ENCODE measurements around the gene EML6. TPM values are rescaled to one million over a fixed set of nuclear protein-coding genes. Genes with fewer than 3 reads are reported as not detected.
A peak's percentile ranks its signal among the peaks of the same experiment; 100 is the strongest.

The EML6 gene
- total RNA-seq, 1 experiment from 2014 or later, result 0.20 TPM

DNA sequence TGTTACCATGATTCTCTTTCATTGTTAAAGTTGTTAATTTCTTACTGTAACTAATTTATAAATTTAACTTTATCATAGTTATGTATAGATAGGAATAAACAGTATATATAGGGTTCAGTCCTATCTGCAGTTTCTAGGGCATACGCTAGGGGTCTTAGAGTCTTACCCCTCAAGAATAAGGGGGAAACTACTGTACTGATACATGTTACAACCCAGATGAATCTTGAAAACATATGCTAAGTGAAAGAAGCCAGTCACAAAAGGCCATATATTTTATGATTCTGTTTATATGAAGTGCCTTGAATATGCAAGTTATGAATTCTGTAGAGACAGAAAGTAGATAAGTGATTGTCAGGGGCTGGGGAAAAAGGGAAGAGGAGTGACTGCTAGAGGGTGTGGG lies 274.4 kb downstream of the EML6 start:
- DNase-seq (ENCODE audit: low spot score), result no peak
- in situ Hi-C loops (cut with HindIII; ENCODE audit: low sequenced_read_pairs), result no loop called here

DNA sequence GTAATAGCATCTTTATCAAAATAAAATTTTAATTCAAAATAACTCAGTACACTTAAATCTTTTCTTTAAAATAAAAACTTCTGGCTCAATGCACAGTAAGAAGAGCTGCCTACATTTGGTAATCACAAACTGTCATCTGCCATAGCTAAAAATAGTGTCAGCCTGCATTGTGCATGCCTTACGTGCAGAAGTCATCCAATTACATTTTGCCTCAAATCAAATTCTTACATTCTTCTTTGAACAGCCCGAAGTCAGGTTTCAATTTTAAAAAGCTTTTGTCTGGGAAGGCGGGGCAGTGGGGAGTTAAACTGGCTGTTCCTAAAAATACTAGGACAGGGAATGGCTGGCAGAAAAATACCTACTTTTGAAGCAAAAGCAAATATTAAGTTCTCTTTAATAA lies 275.7 kb downstream of the EML6 start:
- in situ Hi-C loops (cut with HindIII; ENCODE audit: low sequenced_read_pairs), result no loop called here
- DNase-seq (ENCODE audit: low spot score), result peak; percentile 76

DNA sequence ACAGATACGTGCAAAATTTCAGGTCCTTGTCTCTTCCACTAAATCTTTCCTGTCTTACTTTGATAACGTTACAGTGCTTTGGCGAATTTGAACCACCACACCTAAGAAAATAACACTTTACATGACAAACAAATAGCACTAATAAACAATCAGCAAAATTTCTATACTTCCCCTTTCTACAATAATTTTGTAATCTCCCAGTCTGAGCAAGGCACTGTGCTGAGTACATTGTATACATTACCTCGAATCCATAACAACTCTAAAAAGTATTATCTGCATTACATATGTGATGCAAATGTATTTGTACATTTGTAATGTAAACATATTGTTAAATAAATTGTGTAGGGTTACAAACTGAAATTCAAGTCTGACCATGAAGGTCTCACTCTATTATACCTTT lies 276.9 kb downstream of the EML6 start:
- in situ Hi-C loops (cut with HindIII; ENCODE audit: low sequenced_read_pairs), result no loop called here
- no peak for DNase-seq (ENCODE audit: low spot score)

DNA sequence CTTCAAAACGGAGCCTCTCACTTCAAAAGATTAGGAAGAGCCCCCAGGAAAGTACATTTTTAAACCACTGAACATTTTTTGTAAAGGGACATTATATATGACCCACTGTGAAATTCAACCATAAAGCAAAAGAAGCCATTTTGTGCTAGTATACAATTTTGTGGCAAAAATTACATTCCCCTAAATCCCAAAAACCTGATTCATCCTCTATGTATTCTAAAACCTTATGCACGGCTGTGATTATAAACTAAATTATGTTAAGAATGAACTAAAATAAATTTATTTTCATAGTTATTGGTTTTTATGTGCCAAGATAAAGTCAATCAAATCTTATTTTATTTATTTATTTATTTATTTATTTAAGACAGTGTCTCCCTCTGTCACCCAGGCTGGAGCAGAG lies 278.3 kb downstream of the EML6 start:
- in situ Hi-C loops (cut with HindIII; ENCODE audit: low sequenced_read_pairs), result no loop called here
- no peak for DNase-seq (ENCODE audit: low spot score)

DNA sequence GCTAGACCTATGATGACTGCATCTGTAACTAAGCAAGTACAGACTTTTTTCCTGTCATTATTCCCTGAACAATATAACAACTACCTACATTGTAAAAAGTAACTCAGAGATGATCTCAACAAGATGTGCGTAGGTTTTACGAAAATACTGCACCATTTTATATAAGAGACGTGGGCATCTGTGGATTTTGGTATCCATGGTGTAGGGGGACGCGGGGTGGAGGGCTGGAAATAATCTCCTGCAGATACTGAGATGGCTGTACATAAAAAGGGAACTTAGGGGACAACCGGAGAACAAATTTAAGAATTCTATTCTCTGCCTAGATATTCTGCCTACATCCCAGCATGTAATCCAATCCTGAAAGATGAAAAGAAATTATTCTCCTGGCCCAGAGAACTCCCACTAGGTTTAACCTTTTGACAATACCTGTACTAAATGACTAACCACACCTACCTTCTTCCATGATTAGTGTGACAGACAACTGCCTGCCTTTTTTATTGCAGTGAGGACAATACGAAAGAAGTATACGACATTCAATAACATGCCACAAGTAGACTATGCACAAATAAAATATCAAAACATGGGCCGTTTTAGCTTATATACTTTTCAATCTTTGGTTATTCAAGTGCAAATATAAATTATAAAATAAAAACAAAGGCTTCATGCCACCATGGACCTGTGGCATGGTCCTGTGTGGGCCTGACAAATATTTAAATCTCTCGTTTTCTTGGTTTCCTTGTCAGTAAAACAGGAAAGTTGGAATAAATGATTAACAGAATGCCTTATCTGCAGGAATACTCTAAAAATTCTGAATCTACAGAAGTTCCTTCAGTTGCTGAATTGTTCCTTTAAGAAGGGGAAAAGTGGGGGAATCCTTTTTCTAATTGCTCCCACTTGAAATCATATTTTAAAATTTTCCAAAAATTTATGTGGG lies 280.5 kb downstream of the EML6 start:
- in situ Hi-C loops (cut with HindIII; ENCODE audit: low sequenced_read_pairs), result no loop called here
- no peak for DNase-seq (ENCODE audit: low spot score)

DNA sequence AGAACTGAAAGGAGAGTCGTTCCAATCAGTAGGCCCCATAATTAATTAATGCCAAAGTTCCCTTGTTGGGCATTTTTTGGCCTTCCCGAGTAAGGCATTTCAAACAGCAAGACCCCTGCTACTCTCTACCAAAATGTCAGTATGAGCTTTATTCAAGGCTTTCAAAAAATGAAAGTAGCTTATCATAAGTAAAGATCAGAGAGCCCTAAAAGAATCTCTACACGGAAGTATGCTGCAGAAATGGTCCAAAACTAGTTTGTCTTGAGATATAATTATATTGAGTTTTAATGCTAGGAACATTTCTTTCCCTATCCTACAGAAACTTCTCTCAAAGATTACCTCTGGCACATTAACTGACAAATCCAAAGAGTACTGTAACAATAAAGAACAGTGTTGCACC lies 282.8 kb downstream of the EML6 start:
- in situ Hi-C loops (cut with HindIII; ENCODE audit: low sequenced_read_pairs), result no loop called here
- DNase-seq (ENCODE audit: low spot score), result no peak

DNA sequence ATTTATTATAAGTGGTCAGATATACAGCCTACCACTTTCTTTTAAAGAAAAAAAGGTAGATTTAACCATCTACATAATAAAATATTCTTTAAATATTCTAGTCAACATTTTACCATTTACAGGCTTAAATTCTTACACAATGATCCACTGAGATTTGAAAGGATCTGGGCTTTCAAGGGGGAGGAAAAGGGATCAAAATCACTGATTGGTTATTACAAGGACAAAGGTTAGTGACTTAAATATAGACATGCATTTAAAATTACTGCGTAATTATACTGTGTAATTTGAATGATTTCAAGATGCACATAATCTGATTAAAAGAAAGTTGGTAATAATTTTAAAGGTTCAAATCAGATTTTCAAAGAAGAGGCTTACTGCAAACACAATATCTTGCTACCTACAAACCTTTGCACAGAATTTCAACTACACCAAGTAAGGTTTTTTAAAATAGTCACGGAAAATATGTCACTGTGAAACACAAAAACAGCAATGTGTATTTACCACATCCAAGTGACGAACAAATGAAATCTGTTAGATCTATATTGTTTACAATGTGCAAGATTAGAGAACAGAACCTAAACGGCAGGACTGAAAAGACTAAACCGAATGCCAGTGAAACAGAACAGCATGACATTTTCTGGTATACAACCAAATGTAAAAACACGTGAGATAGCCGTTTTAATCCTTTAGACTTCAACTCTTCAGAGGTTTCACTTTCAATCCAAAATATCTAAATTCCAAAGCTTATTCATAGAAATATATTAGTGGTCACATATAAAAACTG lies 286.0 kb downstream of the EML6 start:
- DNase-seq (ENCODE audit: low spot score), result peak; percentile 73
- in situ Hi-C loops (cut with HindIII; ENCODE audit: low sequenced_read_pairs), result no loop called here

DNA sequence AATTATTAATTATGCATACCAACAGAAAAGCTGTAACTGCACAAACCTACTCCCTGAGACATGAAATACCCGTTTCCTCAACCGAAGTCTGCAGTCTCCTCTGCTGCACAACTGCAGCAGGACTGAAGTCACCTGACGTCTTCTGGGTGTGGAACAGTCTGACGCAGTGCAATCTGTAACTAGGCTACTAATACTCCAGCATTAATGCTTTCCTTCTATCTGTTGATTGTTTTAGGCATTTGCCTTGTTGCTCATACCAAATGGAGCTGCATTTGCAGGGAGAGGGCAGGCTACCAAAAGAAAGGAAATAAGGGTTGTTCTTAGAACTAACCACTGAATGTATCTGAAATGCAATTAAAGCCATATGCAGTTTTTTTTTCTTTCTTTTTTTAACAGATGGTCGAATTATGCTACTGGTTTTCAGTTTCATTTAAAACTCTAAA lies 286.7 kb downstream of the EML6 start:
- DNase-seq (ENCODE audit: low spot score), result peak; percentile 91

DNA sequence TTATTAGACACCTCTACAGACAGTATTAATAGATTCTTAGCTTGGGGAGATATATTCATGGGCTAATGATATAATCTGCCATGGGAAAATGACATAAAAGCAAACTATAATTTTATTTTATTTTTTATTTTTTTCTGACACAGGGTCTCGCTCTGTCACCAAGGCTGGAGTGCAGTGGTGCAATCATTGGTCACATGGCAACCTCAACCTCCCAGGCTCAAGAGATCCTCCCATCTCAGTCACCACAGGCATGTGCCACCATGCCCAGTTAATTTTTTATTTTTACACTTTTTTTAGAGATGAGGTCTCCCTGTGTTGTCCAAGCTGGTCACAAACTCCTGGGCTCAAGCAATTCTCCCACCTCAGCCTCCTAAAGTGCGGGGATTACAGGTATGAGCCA lies 287.5 kb downstream of the EML6 start:
- DNase-seq (ENCODE audit: low spot score), result no peak
- in situ Hi-C loops (cut with HindIII; ENCODE audit: low sequenced_read_pairs), result no loop called here

More for the DNA sequence above, 286.7 kb downstream of the EML6 start:
- in situ Hi-C loops (cut with HindIII; ENCODE audit: low sequenced_read_pairs), result no loop called here

DNA sequence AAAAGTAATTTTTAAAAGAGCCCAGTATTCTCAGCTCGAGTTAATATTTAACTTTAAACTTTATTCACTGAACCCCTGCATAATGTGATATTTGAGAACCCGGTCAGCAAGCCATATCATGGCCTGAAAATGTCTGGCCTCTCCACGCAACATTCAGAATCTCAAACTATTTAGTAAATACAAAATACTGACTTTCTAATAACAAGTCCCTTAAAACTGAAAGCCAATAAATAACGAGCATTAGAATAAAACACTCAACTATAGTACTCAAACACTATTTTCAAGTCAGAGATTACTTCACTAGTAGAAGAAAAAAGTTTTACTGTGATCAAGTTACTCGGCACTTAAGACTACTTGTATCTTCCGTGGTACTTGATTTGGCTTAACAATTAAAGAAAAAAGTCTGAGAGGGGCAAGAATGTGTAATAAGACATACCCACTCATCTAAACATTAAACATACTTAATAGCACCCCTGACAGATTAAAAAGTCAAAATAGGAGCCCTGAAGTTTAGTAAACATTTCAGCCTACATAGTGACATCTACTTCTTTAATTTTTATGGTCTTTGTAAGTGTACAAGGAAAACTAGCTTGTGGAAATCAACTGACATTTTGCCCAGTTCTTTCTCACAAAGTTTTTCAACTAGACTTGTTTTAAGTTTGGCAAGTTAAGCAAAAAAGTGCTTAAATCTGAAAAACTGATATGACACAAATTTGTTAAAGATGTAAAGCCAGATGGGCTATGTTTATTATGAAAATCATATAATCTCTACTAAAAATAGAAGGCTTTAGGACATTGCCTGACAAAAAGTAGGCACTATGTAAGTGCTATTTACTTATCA lies 288.6 kb downstream of the EML6 start:
- no peak for DNase-seq (ENCODE audit: low spot score)
- in situ Hi-C loops (cut with HindIII; ENCODE audit: low sequenced_read_pairs), result no loop called here

DNA sequence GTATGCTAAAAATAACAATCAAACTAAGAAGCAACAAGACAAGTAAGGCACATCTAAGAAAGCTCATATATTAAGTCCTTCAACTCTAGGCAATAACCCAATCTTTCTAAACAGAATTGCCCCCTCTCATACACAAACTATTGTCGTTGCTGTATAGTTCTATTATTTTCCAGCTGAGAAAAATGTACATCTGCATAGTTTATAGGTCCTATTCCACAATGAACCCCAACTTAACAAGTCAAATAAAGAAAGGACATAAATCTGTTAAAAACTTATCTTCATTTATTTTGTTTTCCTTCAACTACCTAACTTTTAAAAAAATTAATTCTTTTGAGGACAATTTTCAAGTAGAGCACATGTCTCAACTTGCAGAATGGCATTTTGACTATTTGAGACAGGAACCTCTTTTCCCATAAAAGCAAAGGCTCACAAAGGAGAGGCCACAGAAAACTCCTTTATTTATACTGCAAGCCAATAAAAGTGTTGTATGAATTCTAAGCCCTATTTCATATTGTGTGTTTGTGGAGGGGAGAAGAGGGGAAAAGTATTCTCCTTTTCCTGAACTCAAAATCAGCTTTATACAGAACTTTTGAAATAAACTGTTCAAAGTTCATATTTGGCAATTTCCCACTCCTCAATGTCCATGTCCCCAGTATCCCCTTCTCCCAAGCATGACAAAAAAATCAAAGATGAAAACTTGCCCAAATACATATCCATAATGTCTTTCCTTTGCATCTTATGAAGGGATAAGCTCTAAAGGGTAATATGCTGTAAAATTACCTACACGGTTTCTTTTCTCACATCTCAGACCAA lies 289.4 kb downstream of the EML6 start:
- in situ Hi-C loops (cut with HindIII; ENCODE audit: low sequenced_read_pairs), result no loop called here
- DNase-seq (ENCODE audit: low spot score), result no peak

DNA sequence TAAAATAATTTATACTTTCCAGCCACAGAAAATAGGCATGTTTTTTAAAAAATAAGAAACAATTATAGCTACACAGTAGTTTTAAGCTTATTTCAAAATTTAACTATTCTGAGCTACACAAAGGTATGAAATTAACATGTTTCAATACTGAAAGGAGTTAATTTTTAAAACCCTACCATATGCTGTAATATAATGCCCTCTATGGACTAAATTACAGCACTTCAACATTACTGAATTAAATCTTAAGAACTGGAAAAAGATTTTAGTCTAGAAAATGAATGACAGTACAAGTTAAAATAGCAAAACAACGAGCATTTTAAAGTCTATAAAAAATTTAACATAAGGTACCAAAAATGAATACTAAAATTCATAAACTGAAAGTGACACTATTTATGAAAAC lies 290.5 kb downstream of the EML6 start:
- DNase-seq (ENCODE audit: low spot score), result peak; percentile 41
- in situ Hi-C loops (cut with HindIII; ENCODE audit: low sequenced_read_pairs), result no loop called here

DNA sequence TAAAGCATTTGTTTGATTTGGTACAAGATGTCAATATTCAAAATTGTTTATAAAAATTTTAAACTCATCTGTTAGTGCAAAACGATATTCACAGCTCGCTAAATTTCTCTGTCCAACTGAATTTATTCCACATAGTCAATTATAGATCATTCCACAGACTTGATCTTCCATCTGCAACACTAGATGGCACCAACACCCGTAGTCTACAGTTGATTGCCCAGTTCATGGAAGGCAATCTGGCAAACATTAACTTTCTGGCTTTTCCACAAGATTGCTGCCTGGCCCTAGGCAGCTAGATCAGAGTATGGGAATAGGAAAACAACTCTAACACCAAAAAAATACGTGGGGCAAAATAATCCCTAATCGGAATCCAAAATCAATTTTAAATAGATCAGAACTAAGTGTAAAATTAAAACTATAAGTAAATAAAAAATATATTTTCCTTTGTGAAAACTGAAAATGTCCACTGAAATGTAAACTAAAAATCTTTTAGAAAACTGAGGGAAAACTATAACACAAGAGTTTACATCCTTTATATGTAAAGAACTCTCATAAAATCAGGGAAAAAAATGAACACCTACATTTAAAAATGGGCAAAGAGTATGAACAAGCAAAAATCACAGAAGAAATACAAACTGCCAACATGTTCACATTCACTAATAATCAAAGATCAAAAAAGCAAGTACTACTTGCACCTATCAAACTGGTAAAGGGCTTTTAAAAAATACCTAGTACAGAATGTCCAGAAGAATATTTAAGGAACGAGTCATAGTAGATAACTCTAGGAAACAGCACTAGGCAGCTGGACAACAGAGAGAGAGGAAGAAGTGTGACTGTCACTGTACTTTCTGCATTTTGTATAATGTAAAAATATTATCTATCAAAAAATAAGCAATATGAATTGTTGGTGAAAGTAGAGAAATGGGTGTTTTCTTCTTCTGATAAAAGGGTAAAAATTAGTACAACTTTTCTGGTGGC lies 291.8 kb downstream of the EML6 start:
- DNase-seq (ENCODE audit: low spot score), result peak; percentile 91
- in situ Hi-C loops (cut with HindIII; ENCODE audit: low sequenced_read_pairs), result no loop called here

DNA sequence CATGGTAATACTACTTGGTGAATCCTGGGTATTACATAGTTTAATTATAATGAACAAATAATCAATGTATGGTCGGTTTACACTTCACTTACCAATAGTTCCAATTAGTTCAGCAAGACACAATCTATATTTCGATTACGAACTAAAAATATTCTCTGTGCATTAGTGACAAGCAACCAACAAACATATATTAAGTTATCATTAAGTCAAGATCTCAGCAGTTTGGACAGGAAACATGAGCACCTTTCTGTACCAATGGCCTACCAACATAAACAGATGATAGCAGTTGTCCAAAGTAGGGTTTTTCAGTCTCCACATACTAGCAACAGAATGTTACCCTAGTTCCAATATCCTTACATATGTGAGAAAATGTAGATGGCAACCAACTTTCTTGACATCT lies 294.0 kb downstream of the EML6 start:
- in situ Hi-C loops (cut with HindIII; ENCODE audit: low sequenced_read_pairs), result no loop called here

DNA sequence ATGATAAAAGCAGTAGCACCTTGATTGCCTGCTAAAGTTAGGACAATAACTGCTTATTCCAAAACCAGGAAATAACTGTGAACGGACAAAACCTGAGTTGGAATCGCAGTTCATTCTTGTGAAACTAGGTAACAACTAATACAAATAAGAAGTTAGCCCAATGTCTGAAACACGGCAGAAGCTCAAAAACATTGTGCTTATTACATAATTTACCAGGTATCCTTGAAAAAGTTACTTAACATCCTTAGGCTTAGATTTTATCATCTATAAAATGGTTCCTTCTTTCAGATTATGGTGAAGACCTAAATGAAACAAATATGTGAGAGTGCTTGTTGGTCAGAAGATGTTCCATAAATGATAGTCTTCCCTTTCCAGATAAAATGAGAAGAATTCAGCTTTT lies 294.4 kb downstream of the EML6 start:
- in situ Hi-C loops (cut with HindIII; ENCODE audit: low sequenced_read_pairs), result no loop called here

More for the DNA sequence above, 294.0 kb downstream of the EML6 start:
- DNase-seq (ENCODE audit: low spot score), result no peak

DNA sequence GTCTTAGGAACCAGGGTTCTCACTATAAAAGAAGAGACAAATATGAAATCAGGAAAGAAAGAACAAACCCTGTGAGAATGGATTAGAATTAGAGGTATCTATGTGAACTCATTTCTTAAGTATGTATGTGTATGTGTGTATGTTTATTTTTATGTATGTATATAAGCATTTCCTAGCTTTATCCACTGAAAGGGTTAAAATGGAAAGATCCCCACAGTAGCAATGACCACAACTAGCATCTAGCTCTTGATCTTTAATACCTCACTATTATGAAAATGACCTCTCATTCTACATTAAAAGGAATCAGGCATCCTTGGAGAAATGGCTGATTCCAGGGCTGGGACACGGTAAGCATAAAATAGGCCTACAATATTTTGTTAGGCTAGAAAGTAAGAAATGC lies 295.2 kb downstream of the EML6 start:
- no peak for DNase-seq (ENCODE audit: low spot score)
- in situ Hi-C loops (cut with HindIII; ENCODE audit: low sequenced_read_pairs), result no loop called here

More for the DNA sequence above, 294.4 kb downstream of the EML6 start:
- DNase-seq (ENCODE audit: low spot score), result no peak

DNA sequence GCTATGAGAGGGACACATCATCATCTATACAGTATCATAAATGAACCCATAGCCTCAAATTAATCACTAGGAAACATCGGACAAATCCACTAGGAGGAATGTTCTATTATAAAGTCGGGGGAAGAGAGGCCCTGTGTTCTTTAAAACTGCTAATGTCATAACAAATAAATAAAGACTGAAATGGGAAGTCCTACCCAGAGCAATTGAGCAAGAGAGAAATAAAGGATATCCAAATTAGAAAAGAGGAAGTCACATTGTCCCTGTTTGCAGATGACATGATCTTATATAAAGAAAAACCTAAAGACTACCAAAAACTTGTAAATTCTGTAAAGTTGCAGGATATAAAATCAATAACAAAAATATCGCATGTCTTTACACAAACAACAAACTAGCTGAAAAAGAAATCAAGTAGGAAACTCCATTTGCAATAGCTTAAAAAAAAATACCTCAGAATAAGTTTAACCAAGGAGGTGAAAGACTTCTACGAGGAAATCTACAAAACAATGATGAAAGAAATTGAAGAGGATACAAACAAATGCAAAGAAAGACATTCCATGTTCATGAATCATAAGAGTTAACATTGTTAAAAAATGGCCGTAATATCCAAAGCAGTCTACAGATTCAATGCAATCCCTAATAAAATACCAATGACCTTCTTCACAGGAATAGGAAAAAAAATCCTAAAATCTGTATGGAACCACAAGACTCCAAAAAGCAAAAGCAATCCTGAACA lies 296.2 kb downstream of the EML6 start:
- in situ Hi-C loops (cut with HindIII; ENCODE audit: low sequenced_read_pairs), result no loop called here
- no peak for DNase-seq (ENCODE audit: low spot score)

All from G401 (cell line).